ENCODE data around the gene CRYGA. TPM values are rescaled to one million over a fixed set of nuclear protein-coding genes. Genes with fewer than 3 reads are reported as not detected.

CRYGA gene
- total RNA-seq, 1 experiment from 2014 or later = not detected

DNA sequence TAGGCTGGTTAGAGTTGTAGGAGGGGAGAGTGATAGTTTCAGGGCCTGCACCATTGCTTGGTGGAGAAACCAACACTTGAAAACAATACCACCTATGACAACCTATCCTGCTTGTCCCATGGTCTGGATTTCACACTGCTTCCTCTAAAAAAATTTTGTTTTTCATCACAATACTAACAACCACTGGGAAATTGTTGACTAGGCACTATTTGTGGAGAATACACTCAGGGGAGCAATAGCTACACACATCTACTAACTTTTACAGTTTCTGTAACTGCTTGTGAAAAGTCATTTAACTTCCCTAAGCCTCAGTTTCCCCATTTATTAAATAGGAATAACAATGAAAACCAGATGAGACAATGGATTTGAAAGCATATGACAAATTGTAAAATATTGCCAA is 13.3 kb downstream of the CRYGA start:
- POLR2A ChIA-PET = no interaction called here
- H3K36me3 Mint-ChIP-seq = peaks cover 11% of the 10 kb centered on the region
- ATAC-seq (no peak), DNase-seq (ENCODE audit: low spot score) (no peak)
- no peak overlapping the region for H3K27ac Mint-ChIP-seq
- peaks cover 20% of the 10 kb centered on the region for H3K4me1 Mint-ChIP-seq
- TF ChIP-seq ZNF423 (CRISPR knock-in tag; IDR thresholded peaks at IDR 0.05) (no peak), ZNF138 (CRISPR knock-in tag; conservative IDR thresholded peaks at IDR 0.05) (no peak), NR1H2 (CRISPR knock-in tag; IDR thresholded peaks at IDR 0.05) (no peak), OVOL2 (CRISPR knock-in tag; IDR thresholded peaks at IDR 0.05; ENCODE audit: borderline replicate concordance) (no peak), FOXP1 (CRISPR knock-in tag; IDR thresholded peaks at IDR 0.05; ENCODE audit: borderline replicate concordance) (no peak), KAT7 (CRISPR knock-in tag; IDR thresholded peaks at IDR 0.05; ENCODE audit: borderline replicate concordance) (no peak), TEAD4 (CRISPR knock-in tag; IDR thresholded peaks at IDR 0.05) (no peak), TP53 (CRISPR knock-in tag; IDR thresholded peaks at IDR 0.05) (no peak), NFATC4 (CRISPR knock-in tag; IDR thresholded peaks at IDR 0.05) (no peak), ESRRA (CRISPR knock-in tag; IDR thresholded peaks at IDR 0.05; ENCODE audit: borderline replicate concordance) (no peak), CREM (CRISPR knock-in tag; IDR thresholded peaks at IDR 0.05) (no peak), PRRX2 (CRISPR knock-in tag; IDR thresholded peaks at IDR 0.05) (no peak)
- TF ChIP-seq, protein P1, sequence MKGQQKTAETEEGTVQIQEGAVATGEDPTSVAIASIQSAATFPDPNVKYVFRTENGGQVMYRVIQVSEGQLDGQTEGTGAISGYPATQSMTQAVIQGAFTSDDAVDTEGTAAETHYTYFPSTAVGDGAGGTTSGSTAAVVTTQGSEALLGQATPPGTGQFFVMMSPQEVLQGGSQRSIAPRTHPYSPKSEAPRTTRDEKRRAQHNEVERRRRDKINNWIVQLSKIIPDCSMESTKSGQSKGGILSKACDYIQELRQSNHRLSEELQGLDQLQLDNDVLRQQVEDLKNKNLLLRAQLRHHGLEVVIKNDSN (CRISPR knock-in tag; IDR thresholded peaks at IDR 0.05) = no peak
- TF ChIP-seq, protein P2, sequence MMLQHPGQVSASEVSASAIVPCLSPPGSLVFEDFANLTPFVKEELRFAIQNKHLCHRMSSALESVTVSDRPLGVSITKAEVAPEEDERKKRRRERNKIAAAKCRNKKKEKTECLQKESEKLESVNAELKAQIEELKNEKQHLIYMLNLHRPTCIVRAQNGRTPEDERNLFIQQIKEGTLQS (CRISPR knock-in tag; conservative IDR thresholded peaks at IDR 0.05) = no peak
- TF ChIP-seq, protein P3, sequence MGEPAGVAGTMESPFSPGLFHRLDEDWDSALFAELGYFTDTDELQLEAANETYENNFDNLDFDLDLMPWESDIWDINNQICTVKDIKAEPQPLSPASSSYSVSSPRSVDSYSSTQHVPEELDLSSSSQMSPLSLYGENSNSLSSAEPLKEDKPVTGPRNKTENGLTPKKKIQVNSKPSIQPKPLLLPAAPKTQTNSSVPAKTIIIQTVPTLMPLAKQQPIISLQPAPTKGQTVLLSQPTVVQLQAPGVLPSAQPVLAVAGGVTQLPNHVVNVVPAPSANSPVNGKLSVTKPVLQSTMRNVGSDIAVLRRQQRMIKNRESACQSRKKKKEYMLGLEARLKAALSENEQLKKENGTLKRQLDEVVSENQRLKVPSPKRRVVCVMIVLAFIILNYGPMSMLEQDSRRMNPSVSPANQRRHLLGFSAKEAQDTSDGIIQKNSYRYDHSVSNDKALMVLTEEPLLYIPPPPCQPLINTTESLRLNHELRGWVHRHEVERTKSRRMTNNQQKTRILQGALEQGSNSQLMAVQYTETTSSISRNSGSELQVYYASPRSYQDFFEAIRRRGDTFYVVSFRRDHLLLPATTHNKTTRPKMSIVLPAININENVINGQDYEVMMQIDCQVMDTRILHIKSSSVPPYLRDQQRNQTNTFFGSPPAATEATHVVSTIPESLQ (CRISPR knock-in tag; IDR thresholded peaks at IDR 0.05) = no peak
- TF ChIP-seq, protein P4, sequence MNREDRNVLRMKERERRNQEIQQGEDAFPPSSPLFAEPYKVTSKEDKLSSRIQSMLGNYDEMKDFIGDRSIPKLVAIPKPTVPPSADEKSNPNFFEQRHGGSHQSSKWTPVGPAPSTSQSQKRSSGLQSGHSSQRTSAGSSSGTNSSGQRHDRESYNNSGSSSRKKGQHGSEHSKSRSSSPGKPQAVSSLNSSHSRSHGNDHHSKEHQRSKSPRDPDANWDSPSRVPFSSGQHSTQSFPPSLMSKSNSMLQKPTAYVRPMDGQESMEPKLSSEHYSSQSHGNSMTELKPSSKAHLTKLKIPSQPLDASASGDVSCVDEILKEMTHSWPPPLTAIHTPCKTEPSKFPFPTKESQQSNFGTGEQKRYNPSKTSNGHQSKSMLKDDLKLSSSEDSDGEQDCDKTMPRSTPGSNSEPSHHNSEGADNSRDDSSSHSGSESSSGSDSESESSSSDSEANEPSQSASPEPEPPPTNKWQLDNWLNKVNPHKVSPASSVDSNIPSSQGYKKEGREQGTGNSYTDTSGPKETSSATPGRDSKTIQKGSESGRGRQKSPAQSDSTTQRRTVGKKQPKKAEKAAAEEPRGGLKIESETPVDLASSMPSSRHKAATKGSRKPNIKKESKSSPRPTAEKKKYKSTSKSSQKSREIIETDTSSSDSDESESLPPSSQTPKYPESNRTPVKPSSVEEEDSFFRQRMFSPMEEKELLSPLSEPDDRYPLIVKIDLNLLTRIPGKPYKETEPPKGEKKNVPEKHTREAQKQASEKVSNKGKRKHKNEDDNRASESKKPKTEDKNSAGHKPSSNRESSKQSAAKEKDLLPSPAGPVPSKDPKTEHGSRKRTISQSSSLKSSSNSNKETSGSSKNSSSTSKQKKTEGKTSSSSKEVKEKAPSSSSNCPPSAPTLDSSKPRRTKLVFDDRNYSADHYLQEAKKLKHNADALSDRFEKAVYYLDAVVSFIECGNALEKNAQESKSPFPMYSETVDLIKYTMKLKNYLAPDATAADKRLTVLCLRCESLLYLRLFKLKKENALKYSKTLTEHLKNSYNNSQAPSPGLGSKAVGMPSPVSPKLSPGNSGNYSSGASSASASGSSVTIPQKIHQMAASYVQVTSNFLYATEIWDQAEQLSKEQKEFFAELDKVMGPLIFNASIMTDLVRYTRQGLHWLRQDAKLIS (CRISPR knock-in tag; IDR thresholded peaks at IDR 0.05; ENCODE audit: borderline replicate concordance) = no peak
- TF ChIP-seq, protein P5, sequence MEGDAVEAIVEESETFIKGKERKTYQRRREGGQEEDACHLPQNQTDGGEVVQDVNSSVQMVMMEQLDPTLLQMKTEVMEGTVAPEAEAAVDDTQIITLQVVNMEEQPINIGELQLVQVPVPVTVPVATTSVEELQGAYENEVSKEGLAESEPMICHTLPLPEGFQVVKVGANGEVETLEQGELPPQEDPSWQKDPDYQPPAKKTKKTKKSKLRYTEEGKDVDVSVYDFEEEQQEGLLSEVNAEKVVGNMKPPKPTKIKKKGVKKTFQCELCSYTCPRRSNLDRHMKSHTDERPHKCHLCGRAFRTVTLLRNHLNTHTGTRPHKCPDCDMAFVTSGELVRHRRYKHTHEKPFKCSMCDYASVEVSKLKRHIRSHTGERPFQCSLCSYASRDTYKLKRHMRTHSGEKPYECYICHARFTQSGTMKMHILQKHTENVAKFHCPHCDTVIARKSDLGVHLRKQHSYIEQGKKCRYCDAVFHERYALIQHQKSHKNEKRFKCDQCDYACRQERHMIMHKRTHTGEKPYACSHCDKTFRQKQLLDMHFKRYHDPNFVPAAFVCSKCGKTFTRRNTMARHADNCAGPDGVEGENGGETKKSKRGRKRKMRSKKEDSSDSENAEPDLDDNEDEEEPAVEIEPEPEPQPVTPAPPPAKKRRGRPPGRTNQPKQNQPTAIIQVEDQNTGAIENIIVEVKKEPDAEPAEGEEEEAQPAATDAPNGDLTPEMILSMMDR (IDR thresholded peaks at IDR 0.05) = no peak
- TF ChIP-seq, protein P6, sequence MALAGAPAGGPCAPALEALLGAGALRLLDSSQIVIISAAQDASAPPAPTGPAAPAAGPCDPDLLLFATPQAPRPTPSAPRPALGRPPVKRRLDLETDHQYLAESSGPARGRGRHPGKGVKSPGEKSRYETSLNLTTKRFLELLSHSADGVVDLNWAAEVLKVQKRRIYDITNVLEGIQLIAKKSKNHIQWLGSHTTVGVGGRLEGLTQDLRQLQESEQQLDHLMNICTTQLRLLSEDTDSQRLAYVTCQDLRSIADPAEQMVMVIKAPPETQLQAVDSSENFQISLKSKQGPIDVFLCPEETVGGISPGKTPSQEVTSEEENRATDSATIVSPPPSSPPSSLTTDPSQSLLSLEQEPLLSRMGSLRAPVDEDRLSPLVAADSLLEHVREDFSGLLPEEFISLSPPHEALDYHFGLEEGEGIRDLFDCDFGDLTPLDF (CRISPR knock-in tag; IDR thresholded peaks at IDR 0.05) = no peak
- TF ChIP-seq, protein P7, sequence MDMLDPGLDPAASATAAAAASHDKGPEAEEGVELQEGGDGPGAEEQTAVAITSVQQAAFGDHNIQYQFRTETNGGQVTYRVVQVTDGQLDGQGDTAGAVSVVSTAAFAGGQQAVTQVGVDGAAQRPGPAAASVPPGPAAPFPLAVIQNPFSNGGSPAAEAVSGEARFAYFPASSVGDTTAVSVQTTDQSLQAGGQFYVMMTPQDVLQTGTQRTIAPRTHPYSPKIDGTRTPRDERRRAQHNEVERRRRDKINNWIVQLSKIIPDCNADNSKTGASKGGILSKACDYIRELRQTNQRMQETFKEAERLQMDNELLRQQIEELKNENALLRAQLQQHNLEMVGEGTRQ (CRISPR knock-in tag; IDR thresholded peaks at IDR 0.05) = no peak
- no peak overlapping the region for H3K4me3 Mint-ChIP-seq
- H3K27me3 Mint-ChIP-seq (ENCODE audit: low read depth) = no peaks in the 10 kb centered on the region; the same call in 1 of the 2 replicates
- CTCF ChIA-PET = interaction anchor here (0.7 to 3.2 kb wide), 2 partner anchors 48 to 121 kb away, joined by 4 to 30 read pairs; no protein-coding TSS in a partner anchor
- H3K9me3 Mint-ChIP-seq = peaks cover 27% of the 10 kb centered on the region
